GM23338 (cell line): Measurements from ENCODE around the gene SNAP25. TPM values are rescaled to one million over a fixed set of nuclear protein-coding genes. Genes with fewer than 3 reads are reported as not detected.

Source experiments
- ATAC-seq: fragments of 200-7000 bp; cut with Tn5 transposase; 3 replicates; pipeline ENCODE4 v1.9.1; 2020
- DNase-seq: peaks from one replicate; pipeline ENCODE4 v3.0.0-alpha.2; 2015; ENCODE audit warnings: low spot score
- H2AFZ ChIP-seq: fragments of 200-600 bp; sonication (generic); 2 replicates; pipeline ENCODE4 v1.8.0; 2016; ENCODE audit warnings: antibody characterized with exemption, mild to moderate bottlenecking, moderate library complexity
- H3F3A ChIP-seq: fragments of 200-600 bp; sonication (generic); replicated peaks from 2 replicates; pipeline ENCODE4 v1.8.0; 2017; ENCODE audit warnings: antibody characterized with exemption, mixed run types, low read depth
- H3K27ac ChIP-seq: fragments of 200-600 bp; sonication (generic); 2 replicates; pipeline ENCODE4 v1.6.1; 2016; ENCODE audit warnings: low read depth
- H3K27me3 ChIP-seq: fragments of 200-600 bp; sonication (generic); 2 replicates; pipeline ENCODE4 v1.8.0; 2016; ENCODE audit warnings: mild to moderate bottlenecking, mixed run types, moderate library complexity; ENCODE audit not compliant: insufficient read depth
- H3K36me3 ChIP-seq: fragments of 200-600 bp; sonication (generic); 2 replicates; pipeline ENCODE4 v1.8.0; 2016; ENCODE audit warnings: mild to moderate bottlenecking; ENCODE audit not compliant: insufficient read depth
- H3K4me1 ChIP-seq: fragments of 200-600 bp; sonication (generic); 2 replicates; pipeline ENCODE4 v1.8.0; 2016; ENCODE audit warnings: mild to moderate bottlenecking, moderate library complexity; ENCODE audit not compliant: insufficient read depth
- H3K4me2 ChIP-seq: fragments of 200-600 bp; sonication (generic); 2 replicates; pipeline ENCODE4 v1.7.1; 2017; ENCODE audit warnings: mixed run types
- H3K4me3 ChIP-seq: fragments of 200-600 bp; sonication (generic); 2 replicates; pipeline ENCODE4 v1.6.1; 2016; ENCODE audit warnings: mixed run types
- H3K79me2 ChIP-seq: fragments of 200-600 bp; sonication (generic); replicated peaks from 2 replicates; pipeline ENCODE4 v1.8.0; 2017; ENCODE audit warnings: mild to moderate bottlenecking; ENCODE audit not compliant: insufficient read depth
- H3K9me2 ChIP-seq: fragments of 200-600 bp; sonication (generic); 2 replicates; pipeline ENCODE4 v1.8.0; 2017; ENCODE audit not compliant: insufficient read depth
- H4K20me1 ChIP-seq: fragments of 200-600 bp; sonication (generic); replicated peaks from 2 replicates; pipeline ENCODE4 v1.8.0; 2017; ENCODE audit warnings: mild to moderate bottlenecking; ENCODE audit not compliant: insufficient read depth
- H3K27ac Mint-ChIP-seq: 2 replicates; pipeline ENCODE4 v1.8.0; 2020; ENCODE audit warnings: inconsistent platforms, mild to moderate bottlenecking, moderate library complexity, mixed read lengths
- H3K27me3 Mint-ChIP-seq: 3 replicates; pipeline ENCODE4 v1.8.0; 2022; ENCODE audit warnings: low read depth, mild to moderate bottlenecking, moderate library complexity, mixed read lengths, inconsistent platforms; ENCODE audit not compliant: insufficient read depth, poor library complexity
- H3K36me3 Mint-ChIP-seq: 3 replicates; pipeline ENCODE4 v1.8.0; 2021; ENCODE audit warnings: low read depth, mild to moderate bottlenecking, inconsistent platforms, moderate library complexity, mixed read lengths
- H3K4me1 Mint-ChIP-seq: 3 replicates; pipeline ENCODE4 v1.8.0; 2020; ENCODE audit warnings: mild to moderate bottlenecking, inconsistent platforms, mixed read lengths
- H3K4me3 Mint-ChIP-seq: 3 replicates; pipeline ENCODE4 v1.8.0; 2021; ENCODE audit warnings: moderate library complexity, mild to moderate bottlenecking, inconsistent platforms, mixed read lengths
- H3K9me3 Mint-ChIP-seq: 3 replicates; pipeline ENCODE4 v1.8.0; 2020; ENCODE audit warnings: moderate library complexity, mild to moderate bottlenecking, inconsistent platforms, mixed read lengths
- CREB1 ChIP-seq: fragments of 250-450 bp; sonication (Bioruptor Pico); IDR thresholded peaks from 2 replicates; pipeline ENCODE4 v1.5.0; 2020; ENCODE audit warnings: low read depth, mild to moderate bottlenecking, moderate library complexity
- EZH2 ChIP-seq: fragments of 200-600 bp; sonication (generic); IDR thresholded peaks from one replicate; pipeline ENCODE4 v1.8.0; 2017; ENCODE audit warnings: antibody characterized with exemption, mild to moderate bottlenecking, low read depth; ENCODE audit not compliant: unreplicated experiment
- EZH2phosphoT487 ChIP-seq: fragments of 200-600 bp; sonication (generic); IDR thresholded peaks from one replicate; pipeline ENCODE4 v1.8.1; 2018; ENCODE audit warnings: antibody characterized with exemption; ENCODE audit not compliant: unreplicated experiment
- JUNB ChIP-seq: IDR thresholded peaks from one replicate; pipeline ENCODE4 v1.6.1; 2016; ENCODE audit warnings: antibody characterized with exemption; ENCODE audit not compliant: unreplicated experiment
- NANOG ChIP-seq: IDR thresholded peaks from 2 replicates; pipeline ENCODE4 v1.6.1; 2016; ENCODE audit warnings: antibody characterized with exemption, borderline replicate concordance
- POLR2AphosphoS5 ChIP-seq: IDR thresholded peaks from 2 replicates; pipeline ENCODE4 v1.6.1; 2016; ENCODE audit warnings: antibody characterized with exemption, low read depth
- STAT1 ChIP-seq: IDR thresholded peaks from one replicate; pipeline ENCODE4 v1.6.1; 2016; ENCODE audit warnings: antibody characterized with exemption; ENCODE audit not compliant: unreplicated experiment
- ZNF114 ChIP-seq: fragments of 250-450 bp; sonication (Bioruptor Pico); IDR thresholded peaks from 2 replicates; pipeline ENCODE4 v1.5.0; 2020; ENCODE audit warnings: mild to moderate bottlenecking, moderate library complexity
- ZNF331 ChIP-seq: fragments of 250-450 bp; sonication (Bioruptor Pico); IDR thresholded peaks from 2 replicates; pipeline ENCODE4 v1.5.0; 2020; ENCODE audit warnings: low read depth, mild to moderate bottlenecking, moderate library complexity
- polyA plus RNA-seq: library from polyadenylated mRNA; unstranded; fragments of >200 nt; fragmentation: Nextera tagmentation; extraction: Ambion mirVana; gene quantifications from 2 replicates; pipeline ENCODE4 v1.2.1, GENCODE V29; 2016
- total RNA-seq: library from RNA; depleted of rRNA; stranded (reverse); fragments of >200 nt; shearing (Covaris generic); gene quantifications from 2 replicates; pipeline ENCODE4 v1.2.3, GENCODE V29; 2014
- TF ChIP-seq, protein P1 (sequence below): IDR thresholded peaks from one replicate; pipeline ENCODE4 v1.6.1; 2018; ENCODE audit warnings: antibody characterized with exemption; ENCODE audit not compliant: unreplicated experiment
- TF ChIP-seq, protein P2 (sequence below): IDR thresholded peaks from 2 replicates; pipeline ENCODE4 v1.6.1; 2016; ENCODE audit warnings: antibody characterized with exemption
- TF ChIP-seq, protein P3 (sequence below): fragments of 250-450 bp; sonication (Bioruptor Pico); IDR thresholded peaks from 2 replicates; pipeline ENCODE4 v1.5.0; 2020; ENCODE audit warnings: mild to moderate bottlenecking, moderate library complexity
- TF ChIP-seq, protein P4 (sequence below), 2 experiments: fragments of 200-600 bp in 1 of 2; sonication (generic) in 1 of 2; conservative IDR thresholded peaks; 2 replicates each; pipeline versions ENCODE4 v1.5.1 to v1.6.1; 2016 to 2017; ENCODE audit warnings: antibody characterized with exemption in 2 of 2, low read depth in 2 of 2, mild to moderate bottlenecking in 2 of 2, moderate library complexity in 1 of 2

The SNAP25 gene
- total and polyA plus RNA-seq, 2 experiments from 2014 or later: 0.82 to 1.3 TPM

DNA sequence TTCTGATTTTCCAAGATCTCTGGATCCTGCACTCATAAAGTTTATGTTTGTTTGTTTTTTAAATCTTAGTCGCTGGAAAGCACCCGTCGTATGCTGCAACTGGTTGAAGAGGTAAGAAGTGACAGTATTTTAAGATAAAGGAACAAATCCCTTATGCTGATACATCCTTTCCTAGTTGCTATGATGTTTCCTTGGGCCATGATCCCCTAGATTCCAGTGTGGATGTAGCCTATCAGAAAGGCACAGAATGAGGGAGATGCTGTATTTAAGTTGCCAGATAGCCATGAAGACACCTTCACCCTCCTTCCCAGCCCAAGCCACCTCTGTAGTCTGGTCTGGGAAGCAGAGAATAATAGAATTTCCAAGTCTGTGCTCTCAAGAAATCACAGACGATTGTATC lies 59.0 kb downstream of the SNAP25 start:
- Histone ChIP-seq H4K20me1 (no peaks in the 10 kb centered on the region), H3K36me3 (no peaks in the 10 kb centered on the region), H3K79me2 (no peaks in the 10 kb centered on the region), H2AFZ (no peak overlapping the region), H3K4me2 (no peak overlapping the region), H3K27me3 (no peaks in the 10 kb centered on the region), H3K27ac (no peak overlapping the region), H3F3A (0 out of 2 replicates have a peak, but pooled peaks cover 3% of the 10 kb centered on the region), H3K4me3 (no peak overlapping the region), H3K9me2 (no peaks in the 10 kb centered on the region; the same call in 1 of the 2 replicates), H3K4me1 (peaks cover 42% of the 10 kb centered on the region)
- Mint-ChIP-seq H3K27ac (no peak overlapping the region), H3K36me3 (no peaks in the 10 kb centered on the region), H3K4me1 (peaks cover 45% of the 10 kb centered on the region), H3K9me3 (no peaks in the 10 kb centered on the region), H3K4me3 (no peak overlapping the region), H3K27me3 (peaks cover 7% of the 10 kb centered on the region)
- DNase-seq (no peak), ATAC-seq (no peak)
- no peak for TF ChIP-seq JUNB
- TF ChIP-seq, protein P1, sequence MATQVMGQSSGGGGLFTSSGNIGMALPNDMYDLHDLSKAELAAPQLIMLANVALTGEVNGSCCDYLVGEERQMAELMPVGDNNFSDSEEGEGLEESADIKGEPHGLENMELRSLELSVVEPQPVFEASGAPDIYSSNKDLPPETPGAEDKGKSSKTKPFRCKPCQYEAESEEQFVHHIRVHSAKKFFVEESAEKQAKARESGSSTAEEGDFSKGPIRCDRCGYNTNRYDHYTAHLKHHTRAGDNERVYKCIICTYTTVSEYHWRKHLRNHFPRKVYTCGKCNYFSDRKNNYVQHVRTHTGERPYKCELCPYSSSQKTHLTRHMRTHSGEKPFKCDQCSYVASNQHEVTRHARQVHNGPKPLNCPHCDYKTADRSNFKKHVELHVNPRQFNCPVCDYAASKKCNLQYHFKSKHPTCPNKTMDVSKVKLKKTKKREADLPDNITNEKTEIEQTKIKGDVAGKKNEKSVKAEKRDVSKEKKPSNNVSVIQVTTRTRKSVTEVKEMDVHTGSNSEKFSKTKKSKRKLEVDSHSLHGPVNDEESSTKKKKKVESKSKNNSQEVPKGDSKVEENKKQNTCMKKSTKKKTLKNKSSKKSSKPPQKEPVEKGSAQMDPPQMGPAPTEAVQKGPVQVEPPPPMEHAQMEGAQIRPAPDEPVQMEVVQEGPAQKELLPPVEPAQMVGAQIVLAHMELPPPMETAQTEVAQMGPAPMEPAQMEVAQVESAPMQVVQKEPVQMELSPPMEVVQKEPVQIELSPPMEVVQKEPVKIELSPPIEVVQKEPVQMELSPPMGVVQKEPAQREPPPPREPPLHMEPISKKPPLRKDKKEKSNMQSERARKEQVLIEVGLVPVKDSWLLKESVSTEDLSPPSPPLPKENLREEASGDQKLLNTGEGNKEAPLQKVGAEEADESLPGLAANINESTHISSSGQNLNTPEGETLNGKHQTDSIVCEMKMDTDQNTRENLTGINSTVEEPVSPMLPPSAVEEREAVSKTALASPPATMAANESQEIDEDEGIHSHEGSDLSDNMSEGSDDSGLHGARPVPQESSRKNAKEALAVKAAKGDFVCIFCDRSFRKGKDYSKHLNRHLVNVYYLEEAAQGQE: no peak
- no peak for TF ChIP-seq ZNF331 (CRISPR knock-in tag)
- TF ChIP-seq EZH2phosphoT487: no peak
- no peak for TF ChIP-seq POLR2AphosphoS5
- no peak for TF ChIP-seq STAT1
- TF ChIP-seq, protein P2, sequence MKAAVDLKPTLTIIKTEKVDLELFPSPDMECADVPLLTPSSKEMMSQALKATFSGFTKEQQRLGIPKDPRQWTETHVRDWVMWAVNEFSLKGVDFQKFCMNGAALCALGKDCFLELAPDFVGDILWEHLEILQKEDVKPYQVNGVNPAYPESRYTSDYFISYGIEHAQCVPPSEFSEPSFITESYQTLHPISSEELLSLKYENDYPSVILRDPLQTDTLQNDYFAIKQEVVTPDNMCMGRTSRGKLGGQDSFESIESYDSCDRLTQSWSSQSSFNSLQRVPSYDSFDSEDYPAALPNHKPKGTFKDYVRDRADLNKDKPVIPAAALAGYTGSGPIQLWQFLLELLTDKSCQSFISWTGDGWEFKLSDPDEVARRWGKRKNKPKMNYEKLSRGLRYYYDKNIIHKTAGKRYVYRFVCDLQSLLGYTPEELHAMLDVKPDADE: no peak
- no peak for TF ChIP-seq ZNF114
- TF ChIP-seq, protein P3, sequence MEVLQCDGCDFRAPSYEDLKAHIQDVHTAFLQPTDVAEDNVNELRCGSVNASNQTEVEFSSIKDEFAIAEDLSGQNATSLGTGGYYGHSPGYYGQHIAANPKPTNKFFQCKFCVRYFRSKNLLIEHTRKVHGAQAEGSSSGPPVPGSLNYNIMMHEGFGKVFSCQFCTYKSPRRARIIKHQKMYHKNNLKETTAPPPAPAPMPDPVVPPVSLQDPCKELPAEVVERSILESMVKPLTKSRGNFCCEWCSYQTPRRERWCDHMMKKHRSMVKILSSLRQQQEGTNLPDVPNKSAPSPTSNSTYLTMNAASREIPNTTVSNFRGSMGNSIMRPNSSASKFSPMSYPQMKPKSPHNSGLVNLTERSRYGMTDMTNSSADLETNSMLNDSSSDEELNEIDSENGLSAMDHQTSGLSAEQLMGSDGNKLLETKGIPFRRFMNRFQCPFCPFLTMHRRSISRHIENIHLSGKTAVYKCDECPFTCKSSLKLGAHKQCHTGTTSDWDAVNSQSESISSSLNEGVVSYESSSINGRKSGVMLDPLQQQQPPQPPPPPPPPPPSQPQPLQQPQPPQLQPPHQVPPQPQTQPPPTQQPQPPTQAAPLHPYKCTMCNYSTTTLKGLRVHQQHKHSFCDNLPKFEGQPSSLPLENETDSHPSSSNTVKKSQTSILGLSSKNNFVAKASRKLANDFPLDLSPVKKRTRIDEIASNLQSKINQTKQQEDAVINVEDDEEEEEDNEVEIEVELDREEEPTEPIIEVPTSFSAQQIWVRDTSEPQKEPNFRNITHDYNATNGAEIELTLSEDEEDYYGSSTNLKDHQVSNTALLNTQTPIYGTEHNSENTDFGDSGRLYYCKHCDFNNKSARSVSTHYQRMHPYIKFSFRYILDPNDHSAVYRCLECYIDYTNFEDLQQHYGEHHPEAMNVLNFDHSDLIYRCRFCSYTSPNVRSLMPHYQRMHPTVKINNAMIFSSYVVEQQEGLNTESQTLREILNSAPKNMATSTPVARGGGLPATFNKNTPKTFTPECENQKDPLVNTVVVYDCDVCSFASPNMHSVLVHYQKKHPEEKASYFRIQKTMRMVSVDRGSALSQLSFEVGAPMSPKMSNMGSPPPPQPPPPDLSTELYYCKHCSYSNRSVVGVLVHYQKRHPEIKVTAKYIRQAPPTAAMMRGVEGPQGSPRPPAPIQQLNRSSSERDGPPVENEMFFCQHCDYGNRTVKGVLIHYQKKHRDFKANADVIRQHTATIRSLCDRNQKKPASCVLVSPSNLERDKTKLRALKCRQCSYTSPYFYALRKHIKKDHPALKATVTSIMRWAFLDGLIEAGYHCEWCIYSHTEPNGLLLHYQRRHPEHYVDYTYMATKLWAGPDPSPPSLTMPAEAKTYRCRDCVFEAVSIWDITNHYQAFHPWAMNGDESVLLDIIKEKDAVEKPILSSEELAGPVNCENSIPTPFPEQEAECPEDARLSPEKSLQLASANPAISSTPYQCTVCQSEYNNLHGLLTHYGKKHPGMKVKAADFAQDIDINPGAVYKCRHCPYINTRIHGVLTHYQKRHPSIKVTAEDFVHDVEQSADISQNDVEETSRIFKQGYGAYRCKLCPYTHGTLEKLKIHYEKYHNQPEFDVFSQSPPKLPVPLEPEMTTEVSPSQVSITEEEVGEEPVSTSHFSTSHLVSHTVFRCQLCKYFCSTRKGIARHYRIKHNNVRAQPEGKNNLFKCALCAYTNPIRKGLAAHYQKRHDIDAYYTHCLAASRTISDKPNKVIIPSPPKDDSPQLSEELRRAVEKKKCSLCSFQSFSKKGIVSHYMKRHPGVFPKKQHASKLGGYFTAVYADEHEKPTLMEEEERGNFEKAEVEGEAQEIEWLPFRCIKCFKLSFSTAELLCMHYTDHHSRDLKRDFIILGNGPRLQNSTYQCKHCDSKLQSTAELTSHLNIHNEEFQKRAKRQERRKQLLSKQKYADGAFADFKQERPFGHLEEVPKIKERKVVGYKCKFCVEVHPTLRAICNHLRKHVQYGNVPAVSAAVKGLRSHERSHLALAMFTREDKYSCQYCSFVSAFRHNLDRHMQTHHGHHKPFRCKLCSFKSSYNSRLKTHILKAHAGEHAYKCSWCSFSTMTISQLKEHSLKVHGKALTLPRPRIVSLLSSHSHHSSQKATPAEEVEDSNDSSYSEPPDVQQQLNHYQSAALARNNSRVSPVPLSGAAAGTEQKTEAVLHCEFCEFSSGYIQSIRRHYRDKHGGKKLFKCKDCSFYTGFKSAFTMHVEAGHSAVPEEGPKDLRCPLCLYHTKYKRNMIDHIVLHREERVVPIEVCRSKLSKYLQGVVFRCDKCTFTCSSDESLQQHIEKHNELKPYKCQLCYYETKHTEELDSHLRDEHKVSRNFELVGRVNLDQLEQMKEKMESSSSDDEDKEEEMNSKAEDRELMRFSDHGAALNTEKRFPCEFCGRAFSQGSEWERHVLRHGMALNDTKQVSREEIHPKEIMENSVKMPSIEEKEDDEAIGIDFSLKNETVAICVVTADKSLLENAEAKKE (CRISPR knock-in tag): no peak
- no peak for TF ChIP-seq CREB1 (CRISPR knock-in tag)
- TF ChIP-seq, protein P4, sequence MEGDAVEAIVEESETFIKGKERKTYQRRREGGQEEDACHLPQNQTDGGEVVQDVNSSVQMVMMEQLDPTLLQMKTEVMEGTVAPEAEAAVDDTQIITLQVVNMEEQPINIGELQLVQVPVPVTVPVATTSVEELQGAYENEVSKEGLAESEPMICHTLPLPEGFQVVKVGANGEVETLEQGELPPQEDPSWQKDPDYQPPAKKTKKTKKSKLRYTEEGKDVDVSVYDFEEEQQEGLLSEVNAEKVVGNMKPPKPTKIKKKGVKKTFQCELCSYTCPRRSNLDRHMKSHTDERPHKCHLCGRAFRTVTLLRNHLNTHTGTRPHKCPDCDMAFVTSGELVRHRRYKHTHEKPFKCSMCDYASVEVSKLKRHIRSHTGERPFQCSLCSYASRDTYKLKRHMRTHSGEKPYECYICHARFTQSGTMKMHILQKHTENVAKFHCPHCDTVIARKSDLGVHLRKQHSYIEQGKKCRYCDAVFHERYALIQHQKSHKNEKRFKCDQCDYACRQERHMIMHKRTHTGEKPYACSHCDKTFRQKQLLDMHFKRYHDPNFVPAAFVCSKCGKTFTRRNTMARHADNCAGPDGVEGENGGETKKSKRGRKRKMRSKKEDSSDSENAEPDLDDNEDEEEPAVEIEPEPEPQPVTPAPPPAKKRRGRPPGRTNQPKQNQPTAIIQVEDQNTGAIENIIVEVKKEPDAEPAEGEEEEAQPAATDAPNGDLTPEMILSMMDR (conservative IDR thresholded peaks at IDR 0.05; ENCODE audit: low read depth in 2 of 2): no peak
- no peak for TF ChIP-seq EZH2
- no peak for TF ChIP-seq NANOG
